GM12801 (cell line): ENCODE data around the gene DOCK1.

Source experiments
- TF ChIP-seq, protein P1 (sequence below): IDR thresholded peaks from one replicate; pipeline ENCODE4 v1.5.1; 2011; ENCODE audit warnings: control low read depth; ENCODE audit not compliant: insufficient read length; ENCODE audit errors: extremely low read depth

Gene DOCK1

GRCh38 chr10:126930883-126931503 lies 25.8 kb downstream of the DOCK1 start:
- TF ChIP-seq, protein P1, sequence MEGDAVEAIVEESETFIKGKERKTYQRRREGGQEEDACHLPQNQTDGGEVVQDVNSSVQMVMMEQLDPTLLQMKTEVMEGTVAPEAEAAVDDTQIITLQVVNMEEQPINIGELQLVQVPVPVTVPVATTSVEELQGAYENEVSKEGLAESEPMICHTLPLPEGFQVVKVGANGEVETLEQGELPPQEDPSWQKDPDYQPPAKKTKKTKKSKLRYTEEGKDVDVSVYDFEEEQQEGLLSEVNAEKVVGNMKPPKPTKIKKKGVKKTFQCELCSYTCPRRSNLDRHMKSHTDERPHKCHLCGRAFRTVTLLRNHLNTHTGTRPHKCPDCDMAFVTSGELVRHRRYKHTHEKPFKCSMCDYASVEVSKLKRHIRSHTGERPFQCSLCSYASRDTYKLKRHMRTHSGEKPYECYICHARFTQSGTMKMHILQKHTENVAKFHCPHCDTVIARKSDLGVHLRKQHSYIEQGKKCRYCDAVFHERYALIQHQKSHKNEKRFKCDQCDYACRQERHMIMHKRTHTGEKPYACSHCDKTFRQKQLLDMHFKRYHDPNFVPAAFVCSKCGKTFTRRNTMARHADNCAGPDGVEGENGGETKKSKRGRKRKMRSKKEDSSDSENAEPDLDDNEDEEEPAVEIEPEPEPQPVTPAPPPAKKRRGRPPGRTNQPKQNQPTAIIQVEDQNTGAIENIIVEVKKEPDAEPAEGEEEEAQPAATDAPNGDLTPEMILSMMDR: no peak

- TF ChIP-seq, protein P1: no peak
These were observed 26.3 kb downstream of the DOCK1 start for GRCh38 chr10:126931544-126931943.

DNA sequence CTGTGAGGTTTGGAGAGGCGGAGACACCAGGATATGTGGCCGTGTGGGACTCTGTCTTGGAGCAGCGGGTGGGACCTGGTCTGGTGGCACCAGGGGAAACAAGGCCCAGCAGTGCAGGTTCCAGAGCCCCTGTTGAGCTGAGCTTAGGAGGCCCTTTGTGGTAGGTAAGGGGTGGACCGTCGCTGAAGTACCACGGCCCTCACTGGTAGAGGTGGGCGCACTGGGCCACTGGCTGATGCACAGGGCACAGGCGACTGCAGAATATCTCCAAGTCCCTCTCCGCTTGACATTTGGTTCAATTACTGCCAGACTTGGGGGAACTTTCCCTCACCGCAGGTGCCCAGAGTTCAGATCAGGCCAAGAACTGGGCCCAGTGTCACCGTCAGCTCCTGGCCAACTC lies 27.3 kb downstream of the DOCK1 start:
- TF ChIP-seq, protein P1: no peak

- TF ChIP-seq, protein P1: no peak
These were observed 27.9 kb downstream of the DOCK1 start for GRCh38 chr10:126933116-126933515.

DNA sequence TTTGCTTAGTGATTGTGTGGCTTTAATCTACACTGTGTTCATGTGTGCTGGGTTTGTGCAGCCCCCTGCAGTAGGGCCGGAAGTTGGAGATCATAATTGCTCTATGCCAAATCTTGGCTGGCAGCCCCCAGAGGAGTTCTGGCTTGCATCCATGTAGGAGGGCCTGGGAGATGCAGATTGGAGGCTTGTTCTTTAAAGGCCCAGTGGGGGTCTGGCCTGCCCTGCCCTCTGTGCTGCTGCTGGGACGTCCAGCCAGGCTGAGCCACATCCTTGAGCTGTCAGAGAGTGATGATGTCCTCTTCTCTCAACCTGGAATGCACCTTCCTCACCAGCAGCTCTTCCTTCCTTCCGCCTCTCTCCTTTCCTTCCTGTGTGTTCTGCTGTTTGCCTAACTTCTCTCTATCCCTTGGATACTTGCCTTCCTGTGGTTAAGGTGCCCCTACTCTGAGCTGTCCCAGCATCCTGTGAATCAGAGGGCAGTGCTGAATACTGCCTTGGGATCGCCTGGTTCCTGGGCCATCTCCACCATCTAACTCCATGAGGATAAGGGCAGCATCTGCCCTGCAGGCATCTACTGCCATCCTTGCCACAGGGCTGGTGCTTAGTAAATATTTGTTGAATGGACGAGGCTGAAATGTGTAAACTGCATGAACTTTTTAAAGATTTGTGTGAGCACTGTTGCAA lies 30.2 kb downstream of the DOCK1 start:
- TF ChIP-seq, protein P1: no peak

DNA sequence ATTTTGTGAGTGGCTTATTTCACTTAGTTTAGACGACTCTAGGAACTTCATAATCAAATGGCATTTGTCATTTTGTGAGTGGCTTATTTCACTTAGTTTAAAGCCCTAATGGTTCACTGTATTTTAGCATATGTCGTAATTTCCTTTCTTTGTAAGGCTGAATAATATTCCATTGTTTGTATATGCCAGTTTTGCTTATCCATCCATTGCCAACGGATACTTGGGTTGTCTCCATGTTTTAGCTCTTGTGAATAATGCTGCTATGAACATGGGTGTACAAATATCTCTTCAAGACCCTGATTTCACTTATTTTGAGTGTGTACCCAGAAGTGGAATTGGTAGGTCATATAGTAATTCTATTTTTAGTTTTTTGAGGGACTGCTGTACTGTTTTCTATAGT lies 31.8 kb downstream of the DOCK1 start:
- TF ChIP-seq, protein P1: no peak

- TF ChIP-seq, protein P1: no peak
These were observed 34.5 kb downstream of the DOCK1 start for GRCh38 chr10:126939706-126940105.
